AG04449 (cell line): Measurements from ENCODE around the gene BMPR2.
"Not testable (repeated sequence)": the region's sequence is repeated elsewhere in the genome, so short reads cannot be mapped to it uniquely, and the experiment has no call there.

Experiments used
- CTCF ChIA-PET: fragments of 350-600 bp; formaldehyde crosslinking; extraction: SDS; loops from one replicate; lab custom pipeline; 2021; ENCODE audit warnings: antibody characterized with exemption; lab: Yijun Ruan, JAX
- POLR2A ChIA-PET: fragments of 400-600, 350-600 bp; formaldehyde crosslinking; extraction: SDS; loops from one replicate; lab custom pipeline; 2020; ENCODE audit warnings: antibody characterized with exemption, inconsistent platforms; lab: Yijun Ruan, JAX
- DNase-seq: peaks from one replicate; pipeline ENCODE4 v3.0.0-alpha.2; 2010; ENCODE audit warnings: low read depth, low spot score
- H3K4me3 ChIP-seq: 2 replicates; pipeline ENCODE4 v1.5.1; 2011; ENCODE audit warnings: low read depth, mild to moderate bottlenecking, control low read depth, low read length
- TF ChIP-seq, protein P1 (sequence below): IDR thresholded peaks from one replicate; pipeline ENCODE4 v1.5.1; 2011; ENCODE audit warnings: mild to moderate bottlenecking, moderate library complexity, low read length, control low read depth, inconsistent platforms; ENCODE audit not compliant: insufficient read depth; ENCODE audit errors: missing control alignments

The BMPR2 gene

DNA sequence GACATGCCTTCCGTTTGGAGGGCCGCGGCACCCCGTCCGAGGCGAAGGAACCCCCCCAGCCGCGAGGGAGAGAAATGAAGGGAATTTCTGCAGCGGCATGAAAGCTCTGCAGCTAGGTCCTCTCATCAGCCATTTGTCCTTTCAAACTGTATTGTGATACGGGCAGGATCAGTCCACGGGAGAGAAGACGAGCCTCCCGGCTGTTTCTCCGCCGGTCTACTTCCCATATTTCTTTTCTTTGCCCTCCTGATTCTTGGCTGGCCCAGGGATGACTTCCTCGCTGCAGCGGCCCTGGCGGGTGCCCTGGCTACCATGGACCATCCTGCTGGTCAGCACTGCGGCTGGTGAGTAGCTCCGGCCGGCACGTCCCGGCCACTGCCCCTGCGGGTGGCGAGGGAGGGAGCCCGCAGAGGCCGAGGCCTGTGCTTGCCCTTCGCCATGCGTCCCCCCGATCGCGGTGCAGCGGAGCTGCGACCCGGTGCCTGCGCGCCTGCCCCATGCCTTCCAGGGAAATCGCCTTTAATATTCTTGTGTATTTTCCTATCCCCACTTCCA, 1.2 kb downstream of the BMPR2 start:
- CTCF ChIA-PET: no interaction called here
- POLR2A ChIA-PET: no interaction called here
- peak overlapping the region; percentile 81 for H3K4me3 ChIP-seq
- no peak for DNase-seq
- TF ChIP-seq, protein P1, sequence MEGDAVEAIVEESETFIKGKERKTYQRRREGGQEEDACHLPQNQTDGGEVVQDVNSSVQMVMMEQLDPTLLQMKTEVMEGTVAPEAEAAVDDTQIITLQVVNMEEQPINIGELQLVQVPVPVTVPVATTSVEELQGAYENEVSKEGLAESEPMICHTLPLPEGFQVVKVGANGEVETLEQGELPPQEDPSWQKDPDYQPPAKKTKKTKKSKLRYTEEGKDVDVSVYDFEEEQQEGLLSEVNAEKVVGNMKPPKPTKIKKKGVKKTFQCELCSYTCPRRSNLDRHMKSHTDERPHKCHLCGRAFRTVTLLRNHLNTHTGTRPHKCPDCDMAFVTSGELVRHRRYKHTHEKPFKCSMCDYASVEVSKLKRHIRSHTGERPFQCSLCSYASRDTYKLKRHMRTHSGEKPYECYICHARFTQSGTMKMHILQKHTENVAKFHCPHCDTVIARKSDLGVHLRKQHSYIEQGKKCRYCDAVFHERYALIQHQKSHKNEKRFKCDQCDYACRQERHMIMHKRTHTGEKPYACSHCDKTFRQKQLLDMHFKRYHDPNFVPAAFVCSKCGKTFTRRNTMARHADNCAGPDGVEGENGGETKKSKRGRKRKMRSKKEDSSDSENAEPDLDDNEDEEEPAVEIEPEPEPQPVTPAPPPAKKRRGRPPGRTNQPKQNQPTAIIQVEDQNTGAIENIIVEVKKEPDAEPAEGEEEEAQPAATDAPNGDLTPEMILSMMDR: no peak

DNA sequence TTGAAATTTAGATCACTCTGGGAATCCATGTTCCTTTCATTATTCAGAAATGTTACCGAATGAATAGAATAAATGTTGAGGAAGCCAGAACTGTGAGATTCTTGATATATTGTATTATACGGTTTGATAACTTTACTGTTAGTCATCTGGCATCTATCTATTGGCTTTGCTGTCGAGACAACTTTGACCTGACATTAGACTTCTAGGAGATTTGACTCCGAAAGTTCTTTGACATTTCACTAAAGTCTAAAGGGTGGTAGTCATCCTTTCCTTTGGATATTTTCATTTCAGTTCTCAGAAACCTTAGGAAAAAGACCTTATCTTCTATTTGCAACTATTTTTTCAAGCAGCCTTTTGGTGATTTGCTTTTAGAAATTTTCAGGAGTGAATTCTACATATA, 1.9 kb downstream of the BMPR2 start:
- H3K4me3 ChIP-seq: peak overlapping the region; percentile 81
- CTCF ChIA-PET: no interaction called here
- POLR2A ChIA-PET: no interaction called here
- TF ChIP-seq, protein P1: no peak
- DNase-seq: no peak

DNA sequence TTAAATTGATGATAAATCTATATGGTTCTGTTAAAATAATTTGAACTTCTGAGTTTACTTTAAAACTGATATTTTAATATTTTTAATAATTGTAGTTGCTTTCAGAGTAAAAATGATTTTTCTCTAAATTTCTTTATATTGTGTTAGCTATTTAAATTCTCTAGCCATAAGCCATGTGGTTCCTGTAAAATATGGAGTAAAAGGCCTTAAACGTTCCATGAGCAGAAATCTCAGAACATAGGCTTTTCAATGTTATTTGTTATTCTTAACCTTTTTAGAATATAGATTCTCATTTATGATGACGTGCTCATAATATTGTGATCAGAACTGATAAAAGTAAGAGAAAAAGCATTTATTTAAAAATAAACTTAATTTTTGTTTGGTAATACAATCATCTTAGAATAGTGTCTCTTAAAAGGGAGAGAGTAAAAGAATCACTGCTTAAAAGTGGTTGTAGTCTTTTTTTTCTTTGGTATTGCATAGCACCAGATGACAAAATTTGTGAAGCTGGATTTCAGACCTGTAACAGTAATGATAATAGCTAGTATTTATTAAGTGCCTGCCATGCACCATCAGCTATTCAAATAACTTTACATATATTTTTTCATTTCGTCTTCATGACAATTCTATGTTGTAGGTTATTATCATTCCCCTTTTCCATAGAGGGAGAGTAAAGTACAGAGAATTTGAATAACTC, 2.7 kb downstream of the BMPR2 start:
- DNase-seq: no peak
- CTCF ChIA-PET: interaction anchor here (0.7 to 1.0 kb wide), 2 partner anchors 16 to 100 kb away, joined by 4 read pairs; no protein-coding TSS in a partner anchor
- TF ChIP-seq, protein P1: no peak
- POLR2A ChIA-PET: no interaction called here
- peak overlapping the region; percentile 81 for H3K4me3 ChIP-seq

DNA sequence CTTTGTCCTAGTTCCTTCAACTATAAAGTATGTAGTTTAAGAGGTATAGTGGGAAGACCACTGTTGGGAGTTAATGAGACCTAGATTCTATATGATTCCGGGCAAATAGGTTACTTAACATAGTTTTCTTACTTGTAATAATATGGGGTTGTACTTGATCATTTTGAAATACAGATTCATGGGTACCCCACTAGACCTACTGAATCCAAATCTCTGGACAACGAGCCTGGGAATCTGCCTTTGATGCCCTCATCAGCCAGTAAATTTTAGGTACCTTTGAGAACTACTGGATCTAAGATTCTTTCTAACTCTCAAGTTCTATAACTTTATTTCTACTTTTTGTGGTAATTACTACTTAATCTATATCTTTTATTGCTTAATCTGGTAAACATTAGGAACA, 6.6 kb downstream of the BMPR2 start:
- ChIA-PET POLR2A (no interaction called here), CTCF (no interaction called here)
- no peak overlapping the region for H3K4me3 ChIP-seq
- DNase-seq: no peak
- TF ChIP-seq, protein P1: no peak

DNA sequence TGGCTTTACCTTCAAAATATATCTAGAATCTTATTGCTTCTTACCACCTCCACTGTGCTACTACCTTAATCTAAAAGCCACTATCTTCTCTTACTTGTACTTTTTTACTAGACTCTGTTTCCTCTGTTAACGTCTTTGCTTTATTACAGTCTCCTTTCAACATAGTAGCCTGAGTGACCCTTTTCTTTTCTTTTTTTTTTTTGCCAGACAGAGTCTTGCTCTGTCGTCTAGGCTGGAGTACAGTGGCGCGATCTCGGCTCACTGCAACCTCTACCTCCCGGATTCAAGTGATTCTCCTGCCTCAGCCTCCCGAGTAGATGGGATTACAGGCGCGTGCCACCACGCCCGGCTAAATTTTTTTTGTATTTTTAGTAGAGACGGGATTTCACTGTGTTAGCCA, 10.4 kb downstream of the BMPR2 start:
- H3K4me3 ChIP-seq, DNase-seq, CTCF ChIA-PET, POLR2A ChIA-PET: not testable (repeated sequence)

DNA sequence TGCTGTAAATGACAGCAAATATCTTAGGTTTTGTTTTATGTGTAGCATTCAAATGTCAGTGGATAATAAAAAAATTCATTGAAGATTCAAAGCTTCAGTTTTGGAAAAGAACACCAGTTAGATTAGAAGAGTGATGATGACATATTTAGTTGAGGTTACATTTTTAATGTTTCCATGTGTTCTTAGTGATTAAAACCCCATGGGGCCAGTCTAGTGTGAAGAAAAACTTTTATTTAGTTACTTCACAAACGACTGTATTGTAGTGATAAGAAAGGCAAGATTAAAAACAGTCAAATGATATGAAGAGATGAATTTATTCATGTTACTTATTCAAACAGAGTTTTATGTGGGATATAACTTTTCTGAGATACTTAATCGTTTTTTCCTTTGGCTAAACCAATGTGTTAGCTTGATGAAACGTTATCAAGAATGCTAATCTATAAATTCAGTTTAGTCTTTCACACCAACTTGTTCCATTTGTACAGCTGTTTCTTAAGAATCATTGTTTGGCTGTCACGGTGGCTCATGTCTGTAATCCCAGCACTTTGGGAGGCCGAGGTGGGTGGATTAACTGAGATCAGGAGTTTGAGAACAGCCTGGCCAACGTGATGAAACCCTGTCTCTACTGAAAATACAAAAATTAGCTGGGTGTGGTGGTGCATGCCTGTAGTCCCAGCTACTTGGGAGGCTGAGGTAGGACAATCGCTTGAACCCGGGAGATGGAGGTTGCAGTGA, 11.6 kb downstream of the BMPR2 start:
- POLR2A ChIA-PET: no interaction called here
- CTCF ChIA-PET: no interaction called here
- no peak overlapping the region for H3K4me3 ChIP-seq
- DNase-seq: no peak
- TF ChIP-seq, protein P1: no peak
